WTC11 (cell line): ENCODE measurements around the gene DCUN1D2. TPM values are rescaled to one million over a fixed set of nuclear protein-coding genes. Genes with fewer than 3 reads are reported as not detected.

Experiments
- ATAC-seq: fragments of 200-7000 bp; cut with Tn5 transposase; 2 replicates; pipeline ENCODE4 v1.10.0; 2021; ENCODE audit warnings: mild to moderate bottlenecking, moderate library complexity
- CTCF ChIA-PET: fragments of 300-600 bp; sonication (Branson Sonifier 250); formaldehyde crosslinking; loops from one replicate; lab custom pipeline; 2021; ENCODE audit warnings: antibody characterized with exemption; lab: Charles Lee
- POLR2A ChIA-PET: fragments of 350-600 bp; sonication (Branson Sonifier 250); formaldehyde crosslinking; loops from one replicate; lab custom pipeline; 2021; ENCODE audit warnings: antibody characterized with exemption; lab: Charles Lee
- DNase-seq: peaks from one replicate; pipeline ENCODE4 v3.0.0; 2021; ENCODE audit warnings: low spot score
- H3K27ac Mint-ChIP-seq: 2 replicates; pipeline ENCODE4 v1.8.0; 2021; ENCODE audit warnings: mixed read lengths
- H3K27me3 Mint-ChIP-seq: 2 replicates; pipeline ENCODE4 v1.8.0; 2021; ENCODE audit warnings: low read depth, mild to moderate bottlenecking, moderate library complexity, mixed read lengths
- H3K36me3 Mint-ChIP-seq: 2 replicates; pipeline ENCODE4 v1.8.0; 2021; ENCODE audit warnings: mixed read lengths
- H3K4me1 Mint-ChIP-seq: 2 replicates; pipeline ENCODE4 v1.8.0; 2022; ENCODE audit warnings: mixed read lengths
- H3K4me3 Mint-ChIP-seq: 2 replicates; pipeline ENCODE4 v1.8.0; 2021; ENCODE audit warnings: mild to moderate bottlenecking, moderate library complexity, mixed read lengths
- H3K9me3 Mint-ChIP-seq: 2 replicates; pipeline ENCODE4 v1.8.0; 2021; ENCODE audit warnings: mixed read lengths
- AFF4 ChIP-seq: sonication (generic); formaldehyde crosslinking; IDR thresholded peaks from 2 replicates; pipeline ENCODE4 v1.8.1; 2023; ENCODE audit warnings: mild to moderate bottlenecking, missing genetic modification reagents, borderline replicate concordance
- CREM ChIP-seq: sonication (generic); formaldehyde crosslinking; IDR thresholded peaks from 2 replicates; pipeline ENCODE4 v1.8.1; 2022; ENCODE audit warnings: mild to moderate bottlenecking, missing genetic modification reagents, moderate library complexity
- CTCF ChIP-seq: fragments of 200-600 bp; IDR thresholded peaks from 2 replicates; pipeline ENCODE4 v1.8.0; 2022; ENCODE audit warnings: antibody characterized with exemption
- ERG ChIP-seq: fragments of 250-450 bp; sonication (Bioruptor Pico); IDR thresholded peaks from 2 replicates; pipeline ENCODE4 v1.8.0; 2021; ENCODE audit warnings: mild to moderate bottlenecking
- FOXK1 ChIP-seq: sonication (generic); formaldehyde crosslinking; IDR thresholded peaks from 2 replicates; pipeline ENCODE4 v1.8.0; 2022; ENCODE audit warnings: mild to moderate bottlenecking, moderate library complexity, missing genetic modification reagents
- IRF1 ChIP-seq: sonication (generic); formaldehyde crosslinking; IDR thresholded peaks from 2 replicates; pipeline ENCODE4 v1.8.0; 2023; ENCODE audit warnings: missing genetic modification reagents
- MLX ChIP-seq: sonication (generic); formaldehyde crosslinking; IDR thresholded peaks from 2 replicates; pipeline ENCODE4 v1.8.1; 2023; ENCODE audit warnings: mild to moderate bottlenecking, missing genetic modification reagents, moderate library complexity
- NFATC4 ChIP-seq: fragments of 250-450 bp; sonication (Bioruptor Pico); IDR thresholded peaks from 2 replicates; pipeline ENCODE4 v1.9.0; 2021; ENCODE audit warnings: mild to moderate bottlenecking
- NR1H2 ChIP-seq: sonication (generic); formaldehyde crosslinking; IDR thresholded peaks from 2 replicates; pipeline ENCODE4 v1.9.0; 2021; ENCODE audit warnings: mild to moderate bottlenecking, moderate library complexity, missing genetic modification reagents
- RORB ChIP-seq: fragments of 250-450 bp; sonication (Bioruptor Pico); IDR thresholded peaks from 2 replicates; pipeline ENCODE4 v1.9.0; 2021; ENCODE audit warnings: mild to moderate bottlenecking
- SP1 ChIP-seq: sonication (generic); formaldehyde crosslinking; conservative IDR thresholded peaks from 2 replicates; pipeline ENCODE4 v1.8.1; 2022; ENCODE audit warnings: missing genetic modification reagents
- ZBTB21 ChIP-seq: sonication (generic); formaldehyde crosslinking; IDR thresholded peaks from 2 replicates; pipeline ENCODE4 v1.8.1; 2023; ENCODE audit warnings: mild to moderate bottlenecking, missing genetic modification reagents, borderline replicate concordance
- ZBTB43 ChIP-seq: sonication (generic); formaldehyde crosslinking; IDR thresholded peaks from 2 replicates; pipeline ENCODE4 v1.8.1; 2023; ENCODE audit warnings: mild to moderate bottlenecking, missing genetic modification reagents
- ZNF219 ChIP-seq: sonication (generic); formaldehyde crosslinking; IDR thresholded peaks from 2 replicates; pipeline ENCODE4 v1.8.0; 2023; ENCODE audit warnings: missing genetic modification reagents, mild to moderate bottlenecking, borderline replicate concordance
- ZNF232 ChIP-seq: sonication (generic); formaldehyde crosslinking; IDR thresholded peaks from 2 replicates; pipeline ENCODE4 v1.8.0; 2022; ENCODE audit warnings: mild to moderate bottlenecking, missing genetic modification reagents
- ZNF263 ChIP-seq: sonication (generic); formaldehyde crosslinking; IDR thresholded peaks from 2 replicates; pipeline ENCODE4 v1.8.1; 2022; ENCODE audit warnings: low read depth, mild to moderate bottlenecking, moderate library complexity, missing genetic modification reagents
- ZNF281 ChIP-seq: sonication (generic); formaldehyde crosslinking; IDR thresholded peaks from 2 replicates; pipeline ENCODE4 v1.8.0; 2023; ENCODE audit warnings: mild to moderate bottlenecking, missing genetic modification reagents
- ZNF425 ChIP-seq: fragments of 250-450 bp; sonication (Bioruptor Pico); conservative IDR thresholded peaks from 2 replicates; pipeline ENCODE4 v1.9.0; 2021; ENCODE audit warnings: mild to moderate bottlenecking
- ZNF671 ChIP-seq: fragments of 250-450 bp; sonication (Bioruptor Pico); IDR thresholded peaks from 2 replicates; pipeline ENCODE4 v1.8.0; 2021; ENCODE audit warnings: mild to moderate bottlenecking
- total RNA-seq: library from RNA; stranded (reverse); gene quantifications from 3 replicates; pipeline ENCODE4 v1.2.3, GENCODE V29; 2021

The DCUN1D2 gene
- total RNA-seq, 1 experiment from 2014 or later, result 42.5 TPM

- Mint-ChIP-seq H3K27ac (no peak overlapping the region), H3K4me3 (no peak overlapping the region), H3K27me3 (no peaks in the 10 kb centered on the region), H3K36me3 (no peaks in the 10 kb centered on the region), H3K9me3 (no peaks in the 10 kb centered on the region), H3K4me1 (no peaks in the 10 kb centered on the region)
- ChIA-PET POLR2A (no interaction called here), CTCF (no interaction called here)
- peak; percentile 40 for DNase-seq
- peak; percentile 55 for ATAC-seq
- TF ChIP-seq ZNF263 (CRISPR knock-in tag), result no peak
- TF ChIP-seq IRF1 (CRISPR knock-in tag), result no peak
- TF ChIP-seq MLX (CRISPR knock-in tag), result no peak
- TF ChIP-seq AFF4 (CRISPR knock-in tag), result no peak
- no peak for TF ChIP-seq ERG
- no peak for TF ChIP-seq FOXK1 (CRISPR knock-in tag)
- TF ChIP-seq RORB (CRISPR knock-in tag), result no peak
- TF ChIP-seq CTCF, result no peak
- no peak for TF ChIP-seq ZNF232 (CRISPR knock-in tag)
- no peak for TF ChIP-seq NR1H2 (CRISPR knock-in tag)
- no peak for TF ChIP-seq SP1 (CRISPR knock-in tag)
- no peak for TF ChIP-seq ZBTB21
- TF ChIP-seq ZNF281, result no peak
- TF ChIP-seq ZNF671 (CRISPR knock-in tag), result no peak
- TF ChIP-seq ZNF425 (CRISPR knock-in tag), result no peak
- no peak for TF ChIP-seq CREM (CRISPR knock-in tag)
- no peak for TF ChIP-seq NFATC4 (CRISPR knock-in tag)
- no peak for TF ChIP-seq ZBTB43 (CRISPR knock-in tag)
- TF ChIP-seq ZNF219 (CRISPR knock-in tag), result no peak
Observed at GRCh38 chr13:113420833-113421600, 69.5 kb downstream of the DCUN1D2 start.
